Measurements from ENCODE around the gene DRICH1.
"Not testable (repeated sequence)": the region's sequence is repeated elsewhere in the genome, so short reads cannot be mapped to it uniquely, and the experiment has no call there.

The DRICH1 gene

DNA sequence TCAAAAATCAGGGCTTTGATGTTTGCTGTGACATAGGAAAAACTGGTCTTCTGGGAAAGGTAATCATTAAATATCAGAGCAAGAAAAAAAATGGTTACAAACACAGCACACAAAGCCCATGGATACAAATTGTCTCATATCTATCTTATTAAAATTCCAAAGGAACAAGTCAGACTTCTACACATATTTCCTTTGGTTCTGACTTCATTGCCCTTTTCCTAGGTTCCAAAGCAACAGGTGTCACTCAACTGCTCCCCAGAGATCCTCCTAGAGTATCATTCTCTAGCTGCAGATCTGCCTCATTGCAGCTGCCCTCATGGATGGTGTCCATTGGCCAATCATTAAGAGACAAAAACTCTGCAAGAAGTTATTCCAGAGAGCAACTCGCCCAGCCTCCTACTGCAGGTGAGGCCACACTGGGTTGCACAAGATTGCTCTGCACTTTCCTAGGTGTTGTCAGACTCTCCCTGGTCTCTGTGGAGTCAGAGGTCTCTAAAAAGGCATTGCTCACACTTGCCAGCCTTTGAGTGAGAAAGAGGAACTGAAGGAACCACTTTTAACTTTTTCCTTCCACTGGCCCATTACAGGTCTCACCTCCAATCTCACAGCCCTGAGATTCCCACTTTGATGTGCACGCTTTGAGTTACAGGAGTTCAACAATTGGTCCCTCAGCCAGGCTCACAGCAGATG lies 5.7 kb downstream of the DRICH1 start:
- Mint-ChIP-seq H3K36me3 (ENCODE audit: low read depth) (no peaks in the 10 kb centered on the region), H3K4me3 (no peak overlapping the region), H3K4me1 (ENCODE audit: low read depth) (no peaks in the 10 kb centered on the region), H3K27ac (no peak overlapping the region), H3K9me3 (no peaks in the 10 kb centered on the region), H3K27me3 (no peaks in the 10 kb centered on the region)
- DNase-seq, result no peak

GRCh38 chr22:23622634-23623033 lies 9.5 kb downstream of the DRICH1 start:
- Mint-ChIP-seq H3K4me1 (ENCODE audit: low read depth) (no peaks in the 10 kb centered on the region), H3K27me3 (no peaks in the 10 kb centered on the region), H3K27ac (no peak overlapping the region), H3K36me3 (ENCODE audit: low read depth) (no peaks in the 10 kb centered on the region), H3K4me3 (no peak overlapping the region), H3K9me3 (no peaks in the 10 kb centered on the region)
- DNase-seq, result no peak

DNA sequence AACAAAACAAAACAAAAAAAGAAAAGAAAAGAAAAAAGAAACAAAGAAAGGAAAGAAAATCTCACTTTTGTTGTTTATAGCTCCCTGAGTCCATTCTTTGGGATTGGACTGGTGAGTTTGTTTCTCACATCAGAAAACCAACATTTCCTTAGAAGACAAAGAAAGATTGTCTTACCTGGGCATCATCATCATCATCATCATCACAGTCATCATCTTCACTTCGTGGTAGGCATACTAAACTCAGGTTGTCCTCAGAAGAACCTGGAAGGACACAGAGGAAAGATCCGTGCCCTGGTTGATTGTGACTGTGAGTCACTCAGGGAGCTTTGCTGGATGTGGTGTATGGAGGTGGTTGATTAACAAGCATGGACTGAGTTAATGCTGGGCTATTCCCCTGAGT lies 10.2 kb downstream of the DRICH1 start:
- H3K4me3 Mint-ChIP-seq; DNase-seq; H3K27me3 Mint-ChIP-seq; H3K4me1 Mint-ChIP-seq (ENCODE audit: low read depth); H3K9me3 Mint-ChIP-seq; H3K27ac Mint-ChIP-seq; H3K36me3 Mint-ChIP-seq (ENCODE audit: low read depth): not testable (repeated sequence)

- Mint-ChIP-seq H3K9me3 (no peaks in the 10 kb centered on the region), H3K4me3 (no peak overlapping the region), H3K27me3 (no peaks in the 10 kb centered on the region), H3K4me1 (ENCODE audit: low read depth) (no peaks in the 10 kb centered on the region), H3K27ac (no peak overlapping the region), H3K36me3 (ENCODE audit: low read depth) (peaks cover 1% of the 10 kb centered on the region)
- no peak for DNase-seq
Measured at GRCh38 chr22:23621082-23621780, 10.9 kb downstream of the DRICH1 start.

DNA sequence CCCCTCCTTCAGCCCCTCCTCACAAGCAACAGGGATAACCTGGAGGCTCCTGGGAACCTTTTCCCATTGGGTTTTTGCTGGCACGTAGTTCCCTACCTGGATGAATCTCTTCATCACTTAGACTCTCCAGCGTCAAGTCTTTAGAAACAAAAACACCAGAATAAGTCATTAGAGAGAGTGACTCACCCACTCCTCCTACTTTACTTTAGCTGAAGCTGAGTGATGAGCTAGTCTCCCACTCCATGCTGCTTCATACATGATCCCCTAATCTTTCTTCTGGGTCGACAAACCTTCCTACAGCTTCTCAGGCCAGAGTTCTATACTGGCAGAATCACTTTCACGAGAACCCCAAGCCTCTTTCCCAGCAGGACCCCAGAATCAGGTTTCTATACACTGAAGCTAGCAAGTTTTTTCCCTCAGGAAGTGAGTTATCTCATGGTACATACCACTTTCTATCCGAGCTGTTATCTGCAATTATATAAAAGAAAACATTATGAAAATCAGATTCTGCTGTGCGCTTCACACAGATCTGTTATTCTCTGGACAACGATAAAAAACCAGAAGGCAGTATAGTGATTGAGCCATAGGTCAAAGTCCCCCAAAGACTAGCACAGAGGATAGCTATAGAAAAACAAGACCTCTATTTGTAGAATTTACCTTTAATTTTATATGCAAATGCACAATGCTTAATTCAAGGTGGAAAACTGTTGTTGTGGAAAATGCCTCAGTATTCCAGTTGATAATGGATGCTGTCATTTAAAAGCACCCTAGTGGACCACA lies 18.7 kb downstream of the DRICH1 start:
- Mint-ChIP-seq H3K9me3 (no peaks in the 10 kb centered on the region), H3K27ac (no peak overlapping the region), H3K27me3 (no peaks in the 10 kb centered on the region), H3K4me1 (ENCODE audit: low read depth) (peaks cover 4% of the 10 kb centered on the region), H3K36me3 (ENCODE audit: low read depth) (peaks cover 7% of the 10 kb centered on the region), H3K4me3 (no peak overlapping the region)
- DNase-seq, result no peak

DNA sequence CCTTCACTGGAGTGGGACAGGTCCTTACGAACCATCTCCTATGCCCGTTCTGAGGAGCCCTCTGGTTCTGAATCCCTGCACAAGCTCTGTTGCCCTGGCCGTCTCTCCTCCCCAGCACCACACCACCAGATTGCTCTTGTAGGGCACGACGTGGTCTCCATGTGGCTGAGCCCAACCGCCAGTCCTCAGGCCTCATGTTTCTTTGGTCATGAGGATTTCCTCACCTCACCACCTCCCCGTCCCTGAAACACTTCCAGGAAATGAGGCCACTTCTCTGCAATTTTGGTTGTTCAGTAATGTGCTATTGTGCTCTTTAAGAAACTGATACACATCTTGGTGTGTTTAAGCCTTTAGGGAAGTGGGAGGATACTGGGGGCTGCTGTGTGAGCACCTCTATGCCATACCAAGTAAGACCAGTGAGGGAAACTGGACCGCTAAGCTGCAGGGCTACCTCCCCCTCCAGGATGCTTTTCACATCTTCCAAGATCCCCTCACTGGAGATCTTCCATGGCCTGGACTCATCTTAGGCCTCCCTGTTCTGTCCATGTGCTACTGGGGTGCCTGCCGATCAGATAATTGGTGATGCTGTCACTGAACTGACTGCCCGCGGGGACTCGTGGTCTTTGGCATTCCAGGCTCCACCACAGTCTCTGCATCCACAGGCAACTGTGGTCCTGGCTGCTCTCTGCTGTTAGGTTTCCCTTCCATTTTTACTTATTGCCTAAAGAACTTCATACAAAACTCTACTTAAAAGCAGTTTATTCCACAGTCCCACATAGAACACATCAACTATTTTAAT lies 21.9 kb downstream of the DRICH1 start:
- no peak overlapping the region for H3K27ac Mint-ChIP-seq
- no peaks in the 10 kb centered on the region for H3K9me3 Mint-ChIP-seq
- H3K27me3 Mint-ChIP-seq, result no peaks in the 10 kb centered on the region

DNA sequence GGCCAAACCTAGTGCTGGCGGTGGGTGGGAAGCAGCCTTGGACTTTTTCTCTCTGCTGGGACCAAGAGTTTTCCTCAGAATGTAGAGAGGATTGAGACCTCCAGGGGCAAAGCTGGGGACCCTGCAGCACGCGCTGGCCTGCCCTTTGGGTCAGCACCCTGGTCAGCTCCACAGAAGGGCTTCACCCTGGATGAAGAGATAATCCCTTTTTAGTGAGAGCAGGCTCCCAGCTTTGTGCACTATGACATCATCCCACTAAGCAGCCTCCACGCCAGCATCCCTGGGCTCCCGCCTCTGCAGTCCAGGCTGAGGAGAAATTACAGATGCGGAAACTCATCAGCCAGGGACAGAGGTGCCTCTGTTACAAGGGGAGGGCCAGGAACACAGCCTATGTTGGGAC lies 23.5 kb downstream of the DRICH1 start:
- peaks cover 4% of the 10 kb centered on the region for H3K4me1 Mint-ChIP-seq (ENCODE audit: low read depth)
- no peak overlapping the region for H3K4me3 Mint-ChIP-seq
- DNase-seq, result no peak
- no peaks in the 10 kb centered on the region for H3K27me3 Mint-ChIP-seq
- H3K9me3 Mint-ChIP-seq, result no peaks in the 10 kb centered on the region
- no peak overlapping the region for H3K27ac Mint-ChIP-seq
- peaks cover 6% of the 10 kb centered on the region for H3K36me3 Mint-ChIP-seq (ENCODE audit: low read depth)

More for the DNA sequence above, 21.9 kb downstream of the DRICH1 start:
- no peak overlapping the region for H3K4me3 Mint-ChIP-seq
- peaks cover 4% of the 10 kb centered on the region for H3K4me1 Mint-ChIP-seq (ENCODE audit: low read depth)
- no peak for DNase-seq
- H3K36me3 Mint-ChIP-seq (ENCODE audit: low read depth), result peaks cover 6% of the 10 kb centered on the region

DNA sequence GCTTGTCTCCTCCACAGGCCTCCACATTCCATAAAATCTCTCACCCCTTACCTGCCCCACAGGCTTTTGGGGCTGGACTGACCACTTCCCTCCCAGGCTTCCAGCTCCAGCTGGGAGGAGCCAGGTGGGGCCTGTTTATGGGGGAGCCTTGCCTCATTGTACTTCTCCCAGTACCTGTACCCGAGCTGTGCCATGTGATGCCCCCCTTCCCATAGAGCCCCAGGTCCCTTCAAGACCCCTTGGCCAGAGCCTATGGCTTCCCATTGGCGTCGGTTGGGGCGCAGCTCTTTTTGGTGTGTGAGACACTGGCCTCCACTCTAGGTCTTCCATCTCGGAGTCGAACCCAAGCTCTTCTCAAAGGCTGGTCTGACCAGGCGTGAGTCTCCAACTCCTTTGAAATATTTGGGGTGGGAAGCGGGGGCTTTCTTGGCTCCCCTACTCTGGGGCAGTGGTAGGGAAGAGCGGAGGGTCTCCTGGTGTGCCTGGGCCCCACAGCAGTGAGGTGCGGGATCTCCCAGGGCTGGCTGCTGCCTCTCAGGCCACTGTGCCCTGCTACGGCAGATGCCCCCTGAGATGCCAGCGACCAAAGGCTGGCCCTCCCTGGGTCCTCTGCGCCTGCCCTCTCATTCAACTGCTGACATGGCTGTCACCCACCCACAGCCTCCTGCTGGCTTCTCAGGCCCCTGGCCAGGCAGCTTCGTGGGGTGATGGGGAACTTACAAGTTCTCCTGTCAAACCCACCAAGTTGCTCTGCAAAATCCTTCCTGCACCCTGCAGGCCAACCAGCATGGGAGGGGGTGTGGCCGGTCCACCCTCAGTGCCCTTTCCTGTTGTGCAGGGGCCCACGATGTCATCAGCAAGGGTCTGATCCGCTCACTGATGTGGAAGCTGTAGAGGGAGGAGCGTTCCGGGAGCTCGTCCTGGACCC lies 25.7 kb downstream of the DRICH1 start:
- H3K36me3 Mint-ChIP-seq (ENCODE audit: low read depth), result peaks cover under 1% of the 10 kb centered on the region
- H3K27ac Mint-ChIP-seq, result no peak overlapping the region
- no peak overlapping the region for H3K4me3 Mint-ChIP-seq
- H3K27me3 Mint-ChIP-seq, result no peaks in the 10 kb centered on the region
- no peaks in the 10 kb centered on the region for H3K9me3 Mint-ChIP-seq
- DNase-seq, result no peak
- H3K4me1 Mint-ChIP-seq (ENCODE audit: low read depth), result no peaks in the 10 kb centered on the region

DNA sequence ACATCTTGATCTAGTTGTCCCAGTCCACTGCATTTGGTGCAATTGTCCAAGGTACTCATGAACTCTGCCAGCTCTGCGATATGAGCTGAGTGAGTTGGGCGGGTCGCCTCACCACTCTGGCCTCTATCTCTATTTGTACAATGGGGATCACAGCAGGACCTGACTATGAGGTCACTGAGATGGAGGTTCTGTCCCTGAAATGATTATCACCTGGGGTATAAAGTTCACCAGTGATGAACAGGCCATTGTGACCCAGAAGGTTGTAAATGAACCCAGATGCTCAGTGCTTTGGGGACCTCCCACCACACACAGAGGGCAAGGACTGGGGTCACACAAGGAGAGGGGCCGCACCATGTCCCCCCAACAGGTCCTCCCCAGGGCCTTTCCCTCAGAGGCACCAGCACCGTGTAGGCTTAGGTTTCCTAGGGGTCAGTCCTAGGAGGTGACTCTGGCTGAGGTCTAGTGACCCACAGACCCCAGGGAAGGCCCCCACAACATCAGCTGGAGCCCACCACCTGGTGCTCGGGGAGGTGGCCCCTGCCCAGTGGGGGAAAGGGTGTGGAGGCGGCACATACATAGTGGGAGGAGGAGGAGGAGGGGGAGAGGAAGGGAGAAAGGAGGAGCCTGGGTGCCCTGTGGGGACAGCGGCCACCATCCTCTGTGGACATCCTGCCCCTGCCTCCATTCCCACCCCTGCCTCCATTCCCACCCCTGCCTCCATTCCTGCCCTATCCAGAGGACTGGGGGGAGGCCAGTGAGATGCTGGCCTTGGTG lies 27.0 kb downstream of the DRICH1 start:
- H3K9me3 Mint-ChIP-seq, result no peaks in the 10 kb centered on the region
- no peaks in the 10 kb centered on the region for H3K27me3 Mint-ChIP-seq
- H3K4me1 Mint-ChIP-seq (ENCODE audit: low read depth), result no peaks in the 10 kb centered on the region
- H3K4me3 Mint-ChIP-seq, result no peak overlapping the region
- no peaks in the 10 kb centered on the region for H3K36me3 Mint-ChIP-seq (ENCODE audit: low read depth)
- H3K27ac Mint-ChIP-seq, result no peak overlapping the region
- DNase-seq, result no peak

- no peaks in the 10 kb centered on the region for H3K36me3 Mint-ChIP-seq (ENCODE audit: low read depth)
- H3K4me1 Mint-ChIP-seq (ENCODE audit: low read depth), result no peaks in the 10 kb centered on the region
- no peaks in the 10 kb centered on the region for H3K9me3 Mint-ChIP-seq
- no peak for DNase-seq
- H3K27ac Mint-ChIP-seq, result no peak overlapping the region
- H3K27me3 Mint-ChIP-seq, result no peaks in the 10 kb centered on the region
- H3K4me3 Mint-ChIP-seq, result no peak overlapping the region
Measured at GRCh38 chr22:23603266-23603665, 28.9 kb downstream of the DRICH1 start.

DNA sequence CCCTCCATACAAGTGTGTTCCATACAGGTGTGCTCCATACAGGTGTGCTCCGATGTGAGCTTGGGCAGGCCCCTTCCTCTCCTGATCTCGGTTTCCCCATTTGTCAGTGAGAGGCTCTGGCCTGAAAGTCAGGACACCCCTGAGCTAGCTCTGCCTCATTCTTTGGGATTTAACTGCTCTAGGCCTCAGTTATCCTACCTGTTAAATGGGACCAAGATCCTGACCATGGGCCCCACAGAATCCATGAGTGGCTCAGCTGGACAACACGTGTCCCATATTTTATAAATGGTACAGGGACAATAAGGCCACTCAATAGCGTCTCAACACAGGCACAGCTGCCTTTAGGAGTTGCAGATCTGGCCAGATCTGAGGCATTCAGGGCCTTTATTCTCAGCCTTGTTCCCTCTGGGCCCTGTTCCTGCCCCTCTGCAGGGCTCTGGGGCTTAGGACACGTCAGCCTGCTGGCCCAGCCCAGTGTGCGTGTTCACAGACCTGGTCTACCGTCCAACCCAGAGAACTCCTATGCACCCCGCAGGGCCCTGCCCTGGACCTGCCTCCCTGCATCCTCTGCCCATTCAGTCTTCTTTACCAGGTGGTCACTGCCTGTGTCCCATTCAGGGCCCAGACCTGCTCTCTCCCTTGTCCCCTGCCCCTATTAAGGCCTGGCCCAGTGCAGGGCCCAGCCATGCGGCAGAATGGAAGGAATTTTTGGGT lies 33.2 kb downstream of the DRICH1 start:
- Mint-ChIP-seq H3K9me3 (no peaks in the 10 kb centered on the region), H3K4me3 (no peak overlapping the region), H3K27ac (no peak overlapping the region), H3K36me3 (ENCODE audit: low read depth) (no peaks in the 10 kb centered on the region), H3K4me1 (ENCODE audit: low read depth) (peaks cover under 1% of the 10 kb centered on the region), H3K27me3 (no peaks in the 10 kb centered on the region)
- no peak for DNase-seq

GRCh38 chr22:23597576-23598268 lies 34.4 kb downstream of the DRICH1 start:
- not testable (repeated sequence) for DNase-seq; H3K9me3 Mint-ChIP-seq; H3K27me3 Mint-ChIP-seq; H3K36me3 Mint-ChIP-seq (ENCODE audit: low read depth); H3K4me3 Mint-ChIP-seq; H3K4me1 Mint-ChIP-seq (ENCODE audit: low read depth); H3K27ac Mint-ChIP-seq

Measured in activated T-cell treated with anti-CD3 and anti-CD28 coated beads, Interleukin-2, amount 50 U/mL, for 24 hours (primary cell).